SU-DHL-6 (cell line): ENCODE results near the gene GRID1.

Experiments used
- EZH2phosphoT487 ChIP-seq: fragments of 200-600 bp; sonication (generic), shearing (Covaris generic); conservative IDR thresholded peaks from 2 replicates; pipeline ENCODE4 v1.6.1; 2018; ENCODE audit warnings: mild to moderate bottlenecking, antibody characterized with exemption, low read length, moderate library complexity, mixed read lengths
- TF ChIP-seq, protein P1 (sequence below): fragments of 200-600 bp; sonication (generic); IDR thresholded peaks from one replicate; pipeline ENCODE4 v1.5.1; 2017; ENCODE audit warnings: antibody characterized with exemption, mild to moderate bottlenecking, low read length, moderate library complexity; ENCODE audit not compliant: insufficient read depth, poor library complexity, severe bottlenecking

DNA sequence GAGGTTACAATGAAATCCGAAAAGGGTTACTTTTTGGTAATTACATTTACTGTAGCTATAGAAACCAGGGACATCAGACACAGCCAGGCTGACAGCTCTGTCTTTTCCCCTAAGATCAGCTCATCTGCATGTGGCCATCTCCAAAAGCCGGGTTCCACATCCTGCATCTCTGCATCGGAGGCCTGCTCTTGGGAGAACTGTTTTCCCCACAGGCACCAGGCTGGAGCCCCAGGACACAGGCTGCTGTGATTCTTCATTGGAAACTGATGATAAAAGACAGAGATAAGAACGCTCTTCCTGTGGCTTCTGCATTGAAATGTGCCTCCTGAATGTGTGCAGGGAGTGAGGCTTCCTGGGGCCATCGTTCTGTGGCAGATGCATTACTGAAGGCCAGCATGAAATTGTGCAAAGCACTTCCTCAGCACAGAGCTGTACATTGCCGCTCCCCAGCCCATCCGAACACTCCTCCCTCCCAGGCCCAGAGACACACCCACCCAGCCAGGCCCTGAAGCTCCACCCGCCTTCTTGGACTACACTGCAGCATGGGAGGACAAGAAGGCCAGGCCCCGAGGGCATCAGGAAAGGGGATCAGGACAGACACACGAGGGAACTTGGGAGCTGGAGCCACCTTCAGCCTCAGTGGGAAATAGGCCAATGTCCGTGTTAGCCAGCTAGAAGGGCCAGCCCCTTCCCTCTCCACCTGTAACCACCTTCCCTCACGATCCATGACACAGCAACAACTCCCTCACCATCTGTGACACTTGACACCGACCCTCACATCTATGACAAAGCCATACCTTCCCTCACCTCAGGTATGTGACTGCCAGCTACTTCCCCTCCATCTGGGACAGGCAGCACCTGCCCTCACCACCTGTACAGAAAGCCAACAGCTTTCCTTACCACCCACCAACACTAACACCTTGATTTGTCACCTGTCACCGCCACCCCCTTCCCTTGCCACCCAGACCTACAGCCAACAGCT is 113.2 kb downstream of the GRID1 start:
- TF ChIP-seq, protein P1, sequence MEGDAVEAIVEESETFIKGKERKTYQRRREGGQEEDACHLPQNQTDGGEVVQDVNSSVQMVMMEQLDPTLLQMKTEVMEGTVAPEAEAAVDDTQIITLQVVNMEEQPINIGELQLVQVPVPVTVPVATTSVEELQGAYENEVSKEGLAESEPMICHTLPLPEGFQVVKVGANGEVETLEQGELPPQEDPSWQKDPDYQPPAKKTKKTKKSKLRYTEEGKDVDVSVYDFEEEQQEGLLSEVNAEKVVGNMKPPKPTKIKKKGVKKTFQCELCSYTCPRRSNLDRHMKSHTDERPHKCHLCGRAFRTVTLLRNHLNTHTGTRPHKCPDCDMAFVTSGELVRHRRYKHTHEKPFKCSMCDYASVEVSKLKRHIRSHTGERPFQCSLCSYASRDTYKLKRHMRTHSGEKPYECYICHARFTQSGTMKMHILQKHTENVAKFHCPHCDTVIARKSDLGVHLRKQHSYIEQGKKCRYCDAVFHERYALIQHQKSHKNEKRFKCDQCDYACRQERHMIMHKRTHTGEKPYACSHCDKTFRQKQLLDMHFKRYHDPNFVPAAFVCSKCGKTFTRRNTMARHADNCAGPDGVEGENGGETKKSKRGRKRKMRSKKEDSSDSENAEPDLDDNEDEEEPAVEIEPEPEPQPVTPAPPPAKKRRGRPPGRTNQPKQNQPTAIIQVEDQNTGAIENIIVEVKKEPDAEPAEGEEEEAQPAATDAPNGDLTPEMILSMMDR: no peak
- TF ChIP-seq EZH2phosphoT487: no peak
